Calu3 (cell line): Measurements from ENCODE around the gene RHOBTB3. TPM values are rescaled to one million over a fixed set of nuclear protein-coding genes. Genes with fewer than 3 reads are reported as not detected.

Experiments used
- BruUV-seq: library from RNA; stranded (reverse); fragments of 400-500 nt; replicated peaks from 2 replicates; lab custom pipeline; 2021; lab: Mats Ljungman, UMichigan
- CTCF ChIA-PET: fragments of 300-600 bp; sonication (Branson Sonifier 250); formaldehyde crosslinking; loops from one replicate; lab custom pipeline; 2022; ENCODE audit warnings: antibody characterized with exemption; lab: Charles Lee
- DNase-seq: peaks from one replicate; pipeline ENCODE4 v3.0.0; 2022
- H3K27ac Mint-ChIP-seq: one replicate; pipeline ENCODE4 v1.8.0; 2022; ENCODE audit warnings: mixed read lengths; ENCODE audit not compliant: unreplicated experiment
- H3K27me3 Mint-ChIP-seq: one replicate; pipeline ENCODE4 v1.8.0; 2022; ENCODE audit warnings: mixed read lengths; ENCODE audit not compliant: unreplicated experiment
- H3K36me3 Mint-ChIP-seq: one replicate; pipeline ENCODE4 v1.8.0; 2022; ENCODE audit warnings: mild to moderate bottlenecking, moderate library complexity, mixed read lengths; ENCODE audit not compliant: insufficient read depth, unreplicated experiment
- H3K4me1 Mint-ChIP-seq: one replicate; pipeline ENCODE4 v1.8.0; 2022; ENCODE audit warnings: mild to moderate bottlenecking, low read depth, mixed read lengths; ENCODE audit not compliant: unreplicated experiment
- H3K4me3 Mint-ChIP-seq: one replicate; pipeline ENCODE4 v1.8.0; 2022; ENCODE audit warnings: mild to moderate bottlenecking, low read depth, moderate library complexity, mixed read lengths; ENCODE audit not compliant: unreplicated experiment
- H3K9me3 Mint-ChIP-seq: one replicate; pipeline ENCODE4 v1.8.0; 2022; ENCODE audit warnings: low read depth, mixed read lengths; ENCODE audit not compliant: unreplicated experiment
- CTCF ChIP-seq: fragments of 200-600 bp; IDR thresholded peaks from one replicate; pipeline ENCODE4 v1.8.0; 2022; ENCODE audit warnings: antibody characterized with exemption; ENCODE audit not compliant: unreplicated experiment
- intact Hi-C: fragments of 100-400 bp; cut with micrococcal nuclease; formaldehyde crosslinking; loops from one replicate; pipeline ENCODE4 v1.10.0; 2022; ENCODE audit not compliant: unreplicated experiment
- total RNA-seq: library from RNA; stranded (reverse); gene quantifications from 2 replicates; pipeline ENCODE4 v1.2.3, GENCODE V29; 2022

Gene RHOBTB3
- total RNA-seq, 1 experiment from 2014 or later = 41.1 TPM

GRCh38 chr5:95760273-95761191, 29.4 kb downstream of the RHOBTB3 start:
- CTCF ChIA-PET = interaction anchor here (0.8 to 1.0 kb wide), 3 partner anchors 15 to 116 kb away, joined by 3 to 6 read pairs (median 3); no protein-coding TSS in a partner anchor
- intact Hi-C loops = no loop called here
- DNase-seq = no peak
- Mint-ChIP-seq H3K27me3 (no peaks in the 10 kb centered on the region), H3K4me3 (peak overlapping the region; percentile 22), H3K36me3 (no peaks in the 10 kb centered on the region), H3K27ac (no peak overlapping the region), H3K9me3 (no peaks in the 10 kb centered on the region), H3K4me1 (peaks cover 37% of the 10 kb centered on the region)
- no TSS peak for BruUV-seq
- TF ChIP-seq CTCF = no peak

GRCh38 chr5:95761771-95762651, 30.9 kb downstream of the RHOBTB3 start:
- DNase-seq = no peak
- peaks cover 37% of the 10 kb centered on the region for H3K4me1 Mint-ChIP-seq
- no peaks in the 10 kb centered on the region for H3K9me3 Mint-ChIP-seq
- TF ChIP-seq CTCF = no peak
- H3K4me3 Mint-ChIP-seq = no peak overlapping the region
- no peaks in the 10 kb centered on the region for H3K27me3 Mint-ChIP-seq
- intact Hi-C loops = loop anchor here (2.0 kb wide), 1 partner anchor 97 kb away; no protein-coding TSS in a partner anchor
- no peaks in the 10 kb centered on the region for H3K36me3 Mint-ChIP-seq
- CTCF ChIA-PET = interaction anchor here (0.6 to 1.5 kb wide), 5 partner anchors 9 to 640 kb away, joined by 3 to 4 read pairs (median 3); no protein-coding TSS in a partner anchor
- no TSS peak for BruUV-seq
- H3K27ac Mint-ChIP-seq = no peak overlapping the region

GRCh38 chr5:95762652-95763041, 31.5 kb downstream of the RHOBTB3 start:
- Mint-ChIP-seq H3K27ac (no peak overlapping the region), H3K27me3 (no peaks in the 10 kb centered on the region), H3K4me3 (no peak overlapping the region), H3K4me1 (peaks cover 37% of the 10 kb centered on the region), H3K9me3 (no peaks in the 10 kb centered on the region), H3K36me3 (no peaks in the 10 kb centered on the region)
- DNase-seq = no peak
- CTCF ChIA-PET = interaction anchor here (1.5 kb wide), 1 partner anchor 122 kb away, joined by 3 read pairs; no protein-coding TSS in a partner anchor
- intact Hi-C loops = loop anchor here (2.0 kb wide), 1 partner anchor 98 kb away; no protein-coding TSS in a partner anchor
- no peak for TF ChIP-seq CTCF
- BruUV-seq = no TSS peak

GRCh38 chr5:95763941-95764340, 32.8 kb downstream of the RHOBTB3 start:
- H3K27me3 Mint-ChIP-seq = no peaks in the 10 kb centered on the region
- no peak for DNase-seq
- CTCF ChIA-PET = interaction anchor here (0.8 to 1.3 kb wide), 2 partner anchors 71 to 98 kb away, joined by 3 to 4 read pairs; no protein-coding TSS in a partner anchor
- no peak overlapping the region for H3K27ac Mint-ChIP-seq
- peaks cover 26% of the 10 kb centered on the region for H3K4me1 Mint-ChIP-seq
- H3K4me3 Mint-ChIP-seq = no peak overlapping the region
- intact Hi-C loops = loop anchor here (2.0 kb wide), 1 partner anchor 99 kb away; no protein-coding TSS in a partner anchor
- no peaks in the 10 kb centered on the region for H3K36me3 Mint-ChIP-seq
- no TSS peak for BruUV-seq
- TF ChIP-seq CTCF = no peak
- no peaks in the 10 kb centered on the region for H3K9me3 Mint-ChIP-seq
